HG02943 (cell line): ENCODE measurements around the gene GLA.

ENCODE experiments used
- ATAC-seq: cut with Tn5 transposase; IDR thresholded peaks from one replicate; pipeline ENCODE4 v1.9.1; 2021; ENCODE audit warnings: mild to moderate bottlenecking, low read depth, moderate library complexity; ENCODE audit not compliant: unreplicated experiment

The GLA gene

GRCh38 chrX:101359966-101360365 lies 47.8 kb downstream of the GLA start:
- ATAC-seq = no peak

GRCh38 chrX:101357166-101357795 lies 50.4 kb downstream of the GLA start:
- no peak for ATAC-seq

GRCh38 chrX:101349193-101349562 lies 58.5 kb downstream of the GLA start:
- no peak for ATAC-seq

- peak; percentile 97 for ATAC-seq
These were observed 59.1 kb downstream of the GLA start, which contains the start of gene TIMM8A for GRCh38 chrX:101348452-101349192. TIMM8A (minus strand) TSS chrX:101348742; CDS start chrX:101348664, 78 bp downstream.

GRCh38 chrX:101347859-101348451 lies 59.8 kb downstream of the GLA start:
- peak; percentile 28 for ATAC-seq
